GM12872 (cell line): ENCODE results near the gene FRMD4A.

Experiments
- TF ChIP-seq, protein P1 (sequence below): IDR thresholded peaks from 3 replicates; pipeline ENCODE4 v1.5.1; 2011; ENCODE audit warnings: low read depth, mild to moderate bottlenecking, low read length, moderate library complexity; ENCODE audit not compliant: insufficient read depth

FRMD4A gene

DNA sequence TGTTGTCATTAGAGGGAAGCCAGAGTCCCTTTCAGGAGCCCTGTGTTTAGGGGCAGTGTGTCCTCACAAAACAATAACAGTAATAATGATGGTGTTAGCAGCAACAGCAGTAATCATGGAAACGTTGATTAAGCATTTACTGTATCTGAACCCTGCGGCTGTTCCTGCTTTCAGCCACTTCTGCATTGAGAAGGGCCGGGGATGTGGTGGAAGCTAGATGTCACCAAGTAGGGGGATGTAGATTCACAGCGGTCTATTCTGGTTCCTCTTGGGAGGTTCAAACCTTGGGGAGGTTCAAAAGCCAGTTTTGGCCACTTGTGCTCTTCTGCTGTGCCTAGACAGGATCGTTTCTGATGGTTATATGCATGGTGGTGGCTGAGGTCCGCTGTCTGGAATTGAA is 699.1 kb downstream of the FRMD4A start:
- TF ChIP-seq, protein P1, sequence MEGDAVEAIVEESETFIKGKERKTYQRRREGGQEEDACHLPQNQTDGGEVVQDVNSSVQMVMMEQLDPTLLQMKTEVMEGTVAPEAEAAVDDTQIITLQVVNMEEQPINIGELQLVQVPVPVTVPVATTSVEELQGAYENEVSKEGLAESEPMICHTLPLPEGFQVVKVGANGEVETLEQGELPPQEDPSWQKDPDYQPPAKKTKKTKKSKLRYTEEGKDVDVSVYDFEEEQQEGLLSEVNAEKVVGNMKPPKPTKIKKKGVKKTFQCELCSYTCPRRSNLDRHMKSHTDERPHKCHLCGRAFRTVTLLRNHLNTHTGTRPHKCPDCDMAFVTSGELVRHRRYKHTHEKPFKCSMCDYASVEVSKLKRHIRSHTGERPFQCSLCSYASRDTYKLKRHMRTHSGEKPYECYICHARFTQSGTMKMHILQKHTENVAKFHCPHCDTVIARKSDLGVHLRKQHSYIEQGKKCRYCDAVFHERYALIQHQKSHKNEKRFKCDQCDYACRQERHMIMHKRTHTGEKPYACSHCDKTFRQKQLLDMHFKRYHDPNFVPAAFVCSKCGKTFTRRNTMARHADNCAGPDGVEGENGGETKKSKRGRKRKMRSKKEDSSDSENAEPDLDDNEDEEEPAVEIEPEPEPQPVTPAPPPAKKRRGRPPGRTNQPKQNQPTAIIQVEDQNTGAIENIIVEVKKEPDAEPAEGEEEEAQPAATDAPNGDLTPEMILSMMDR, result no peak

- TF ChIP-seq, protein P1, result no peak
Observed at GRCh38 chr10:13630231-13630630, 700.5 kb downstream of the FRMD4A start.

DNA sequence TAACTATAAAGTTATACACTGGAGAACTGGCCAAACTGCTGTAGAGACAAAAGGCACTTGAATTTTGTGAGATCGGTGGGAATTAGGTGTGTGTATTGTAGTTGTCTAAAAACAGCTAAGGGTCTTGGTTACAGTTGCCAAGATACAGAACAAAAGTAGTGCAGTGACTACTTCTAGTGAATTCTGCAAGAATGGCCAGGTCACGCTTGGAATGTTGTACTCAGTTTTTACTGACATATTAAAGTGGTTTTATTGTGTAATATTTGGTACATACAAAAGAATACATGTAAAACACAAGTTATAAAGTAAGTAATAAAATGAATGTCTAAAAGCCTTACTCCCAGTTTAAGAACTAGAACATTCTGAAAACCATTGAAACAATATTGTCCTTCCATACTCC is 701.6 kb downstream of the FRMD4A start:
- TF ChIP-seq, protein P1, result no peak

DNA sequence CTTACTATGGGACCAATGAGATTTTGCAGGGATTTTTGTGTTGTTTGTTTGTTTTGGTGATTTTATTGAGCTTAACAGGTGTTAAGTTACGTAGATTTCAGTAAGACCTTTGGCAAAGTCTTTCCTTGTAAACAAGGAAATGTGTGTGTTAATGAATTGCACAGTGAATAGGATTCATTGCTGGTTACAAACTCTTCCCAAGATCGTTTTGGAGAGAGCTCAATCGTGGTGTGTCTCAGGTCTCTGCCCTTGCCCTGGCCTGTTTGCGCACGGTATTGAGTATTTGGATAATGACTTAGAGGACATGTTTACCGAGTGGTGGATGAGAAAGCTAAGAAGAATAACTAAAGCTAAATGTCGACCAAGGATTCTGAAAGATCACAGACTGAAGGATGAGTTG is 702.1 kb downstream of the FRMD4A start:
- TF ChIP-seq, protein P1, result no peak

DNA sequence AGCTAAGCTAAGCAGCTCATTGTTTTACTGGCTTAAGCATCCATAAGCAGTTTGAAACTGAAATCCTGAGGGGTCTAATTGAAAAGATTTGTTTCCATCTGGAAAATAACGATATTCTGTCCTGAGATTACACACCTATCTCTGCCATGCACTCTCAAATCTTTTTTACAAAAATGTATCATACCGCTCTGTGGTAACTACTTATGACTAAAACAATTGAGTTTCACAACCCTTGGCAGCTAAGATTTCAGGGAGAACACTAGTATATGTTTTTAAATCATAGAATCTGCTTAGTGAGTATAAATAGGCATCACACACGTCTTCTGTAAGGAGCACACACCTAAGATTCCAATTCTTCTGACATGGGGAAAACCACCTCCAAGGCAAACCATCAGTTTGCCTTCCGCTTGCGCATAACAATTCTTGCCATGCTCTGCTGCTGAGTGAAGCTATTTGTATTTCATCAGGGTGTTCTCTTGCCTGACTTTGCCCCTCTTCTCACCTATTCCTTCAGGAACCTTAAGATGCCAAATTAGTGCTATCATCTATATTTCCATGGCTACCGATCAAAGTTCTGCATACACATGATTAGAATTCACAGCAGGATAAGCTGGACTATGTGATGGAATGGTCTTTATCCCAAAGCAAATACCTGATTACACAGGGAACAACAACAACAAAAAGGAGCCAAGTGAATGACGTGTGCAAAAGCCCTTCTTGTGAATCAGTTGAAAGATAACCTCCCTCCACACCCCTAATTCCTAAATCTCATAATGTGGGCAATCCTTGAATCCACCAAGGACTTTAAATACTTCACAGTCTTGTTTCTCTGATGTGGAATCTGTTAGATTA is 703.0 kb downstream of the FRMD4A start:
- TF ChIP-seq, protein P1, result no peak

GRCh38 chr10:13624630-13625029 is 706.1 kb downstream of the FRMD4A start:
- TF ChIP-seq, protein P1, result no peak

DNA sequence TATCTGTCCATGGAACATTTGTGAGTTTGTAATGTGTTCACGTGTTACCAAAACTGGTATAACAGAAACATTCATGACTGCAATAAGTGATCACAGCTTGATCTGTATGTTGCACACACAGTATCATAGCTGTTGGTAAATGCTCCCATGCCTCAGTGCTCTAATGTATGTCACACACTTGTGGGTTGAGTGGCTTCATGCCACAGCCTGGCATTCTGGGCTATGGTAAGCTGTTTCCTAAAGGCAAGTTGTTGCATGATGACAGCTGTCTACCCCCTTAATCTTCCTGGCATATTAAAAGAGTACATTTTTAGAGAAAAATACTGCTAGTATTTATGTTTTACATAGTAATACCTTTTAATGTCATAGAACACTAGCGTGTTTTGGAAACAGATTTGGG is 708.8 kb downstream of the FRMD4A start:
- TF ChIP-seq, protein P1, result no peak
